Heart left ventricle (tissue), 13 donors: ENCODE data around the gene MSN.

Experiments
- POLR2A ChIP-seq, 2 donors: fragments of 450-650 bp; IDR thresholded peaks; one replicate each; pipeline ENCODE4 v1.6.1; 2017; ENCODE audit warnings: antibody characterized with exemption in 2 of 2, mild to moderate bottlenecking in 2 of 2, moderate library complexity in 2 of 2
- TF ChIP-seq, protein P1 (sequence below), 12 donors: fragments of 200-600 bp; sonication (generic) in 4 of 12; IDR thresholded peaks; one replicate each; pipeline versions ENCODE4 v1.5.0 to v1.8.0; 2018 to 2022; ENCODE audit warnings: antibody characterized with exemption in 12 of 12, mild to moderate bottlenecking in 5 of 12
- donor health status: ischemic (EF 13 %, LVEDD 7.1; RV severe dilation, severe dysfunction).
- donor health status: DM: no; HTN: yes; CAD: no.
- donor health status: DM: no; HTN: no; CAD: no.
- donor health status: ischemic (EF 25% LVEDD 6.9; RV normal size, moderate dysfunction).
- donor health status: ischemic (EF 25% LVEDD 5.7; RV mildly dilated, moderate dysfunction).
- donor health status: ischemic (EF 35%, LVEDD 5.7; RV mildly dilated, moderate dysfunction).
- donor health status: nonischemic (EF 11% LVEDD 7.7; RV severe dilation, severe dysfunction).
- donor health status: DM: yes; HTN: yes; CAD: no.
- donor health status: PGD.
- donor health status: ischemic (EF 29% LVEDD 5.4; RV normal size, mild dysfunction).
- donor health status: nonischemic (EF 23%, LVEDD 6.1; RV moderate dilation, normal function).

DNA sequence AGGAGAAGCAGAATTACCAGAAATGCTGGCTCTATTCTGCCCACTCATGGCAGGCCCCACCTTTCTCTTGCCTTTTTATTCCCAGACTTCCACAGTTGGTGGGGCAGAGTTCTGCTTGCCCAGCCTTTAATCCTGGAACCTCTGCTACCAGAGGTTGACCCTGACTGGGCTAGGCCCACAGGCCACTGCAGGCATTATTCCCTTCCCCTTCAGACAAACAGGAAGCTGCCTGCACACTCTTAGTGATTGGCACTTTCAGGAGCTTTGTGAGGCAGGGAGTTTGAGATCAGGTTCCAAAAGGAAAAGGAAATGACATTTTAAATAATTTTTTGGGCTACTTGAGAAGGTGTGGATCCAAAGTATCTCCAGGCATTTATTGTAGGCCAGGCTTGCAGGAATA is 18.8 kb downstream of the MSN start:
- TF ChIP-seq, protein P1, sequence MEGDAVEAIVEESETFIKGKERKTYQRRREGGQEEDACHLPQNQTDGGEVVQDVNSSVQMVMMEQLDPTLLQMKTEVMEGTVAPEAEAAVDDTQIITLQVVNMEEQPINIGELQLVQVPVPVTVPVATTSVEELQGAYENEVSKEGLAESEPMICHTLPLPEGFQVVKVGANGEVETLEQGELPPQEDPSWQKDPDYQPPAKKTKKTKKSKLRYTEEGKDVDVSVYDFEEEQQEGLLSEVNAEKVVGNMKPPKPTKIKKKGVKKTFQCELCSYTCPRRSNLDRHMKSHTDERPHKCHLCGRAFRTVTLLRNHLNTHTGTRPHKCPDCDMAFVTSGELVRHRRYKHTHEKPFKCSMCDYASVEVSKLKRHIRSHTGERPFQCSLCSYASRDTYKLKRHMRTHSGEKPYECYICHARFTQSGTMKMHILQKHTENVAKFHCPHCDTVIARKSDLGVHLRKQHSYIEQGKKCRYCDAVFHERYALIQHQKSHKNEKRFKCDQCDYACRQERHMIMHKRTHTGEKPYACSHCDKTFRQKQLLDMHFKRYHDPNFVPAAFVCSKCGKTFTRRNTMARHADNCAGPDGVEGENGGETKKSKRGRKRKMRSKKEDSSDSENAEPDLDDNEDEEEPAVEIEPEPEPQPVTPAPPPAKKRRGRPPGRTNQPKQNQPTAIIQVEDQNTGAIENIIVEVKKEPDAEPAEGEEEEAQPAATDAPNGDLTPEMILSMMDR (IDR thresholded peaks at IDR 0.05): no peak
- TF ChIP-seq POLR2A (IDR thresholded peaks at IDR 0.05): no peak
